ENCODE data around the gene IGSF9.
"Not testable (repeated sequence)": the region's sequence is repeated elsewhere in the genome, so short reads cannot be mapped to it uniquely, and the experiment has no call there.

The IGSF9 gene

DNA sequence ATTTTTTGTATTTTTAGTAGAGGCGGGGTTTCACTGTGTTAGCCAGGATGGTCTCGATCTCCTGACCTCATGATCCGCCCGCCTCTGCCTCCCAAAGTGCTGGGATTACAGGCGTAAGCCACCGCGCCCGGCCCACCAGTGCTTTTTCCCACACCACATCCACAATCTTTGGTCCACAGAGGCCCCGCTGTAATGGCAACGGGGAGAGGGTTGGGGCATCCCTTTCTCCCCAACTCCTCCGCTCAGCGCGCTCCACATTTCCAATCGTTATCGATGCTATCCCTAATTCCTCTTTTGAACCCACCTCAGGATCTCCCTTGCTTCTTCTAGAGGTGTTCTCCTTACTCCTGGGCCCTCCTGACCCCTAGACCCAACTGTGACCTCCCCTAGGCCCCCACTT, 45.8 kb downstream of the IGSF9 start:
- not testable (repeated sequence) for DNase-seq (ENCODE audit: low read depth)

GRCh38 chr1:159898527-159898926, 46.9 kb downstream of the IGSF9 start:
- no peak for DNase-seq (ENCODE audit: low read depth)

GRCh38 chr1:159897962-159898361, 47.5 kb downstream of the IGSF9 start:
- DNase-seq (ENCODE audit: low read depth): no peak

- no peak for DNase-seq (ENCODE audit: low read depth)
Observed at GRCh38 chr1:159896546-159896930, 48.9 kb downstream of the IGSF9 start.

DNA sequence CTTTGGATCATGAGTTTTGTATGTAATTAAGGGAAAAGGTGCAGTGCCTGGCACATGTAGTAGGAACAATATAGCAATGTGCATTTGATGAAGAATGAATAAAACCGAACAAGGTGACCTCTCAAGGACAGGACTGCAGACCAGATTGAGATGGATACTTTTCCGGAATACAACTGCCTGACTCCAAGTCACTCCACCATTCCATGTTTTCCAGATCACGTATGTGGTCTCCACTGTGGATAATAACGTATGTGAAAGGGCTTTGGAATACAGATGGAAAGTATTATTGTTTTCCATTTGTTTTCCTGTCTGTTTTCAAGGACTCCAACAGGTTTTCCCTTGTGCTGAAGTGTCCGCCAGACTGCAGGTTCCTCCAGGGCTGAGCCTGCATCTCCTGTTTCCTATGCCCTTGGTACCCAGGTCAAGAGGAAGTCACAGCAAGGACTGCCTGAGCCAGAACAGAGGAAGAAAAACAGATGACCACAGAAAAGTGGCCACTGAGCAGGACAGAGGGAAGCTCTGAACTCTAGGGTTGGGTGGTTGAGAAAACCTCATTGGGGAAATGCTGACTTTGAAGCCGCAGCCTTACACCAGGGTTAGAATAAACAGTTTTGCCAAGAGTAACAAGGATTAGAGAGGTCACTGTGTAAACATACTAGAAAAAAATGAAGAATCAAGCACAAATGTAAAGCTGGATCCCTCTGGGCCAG, 49.4 kb downstream of the IGSF9 start:
- DNase-seq (ENCODE audit: low read depth): no peak

- DNase-seq (ENCODE audit: low read depth): no peak
Observed at GRCh38 chr1:159895286-159895685, 50.1 kb downstream of the IGSF9 start.

- DNase-seq (ENCODE audit: low read depth): no peak
Observed at GRCh38 chr1:159892944-159893343, 52.5 kb downstream of the IGSF9 start.

DNA sequence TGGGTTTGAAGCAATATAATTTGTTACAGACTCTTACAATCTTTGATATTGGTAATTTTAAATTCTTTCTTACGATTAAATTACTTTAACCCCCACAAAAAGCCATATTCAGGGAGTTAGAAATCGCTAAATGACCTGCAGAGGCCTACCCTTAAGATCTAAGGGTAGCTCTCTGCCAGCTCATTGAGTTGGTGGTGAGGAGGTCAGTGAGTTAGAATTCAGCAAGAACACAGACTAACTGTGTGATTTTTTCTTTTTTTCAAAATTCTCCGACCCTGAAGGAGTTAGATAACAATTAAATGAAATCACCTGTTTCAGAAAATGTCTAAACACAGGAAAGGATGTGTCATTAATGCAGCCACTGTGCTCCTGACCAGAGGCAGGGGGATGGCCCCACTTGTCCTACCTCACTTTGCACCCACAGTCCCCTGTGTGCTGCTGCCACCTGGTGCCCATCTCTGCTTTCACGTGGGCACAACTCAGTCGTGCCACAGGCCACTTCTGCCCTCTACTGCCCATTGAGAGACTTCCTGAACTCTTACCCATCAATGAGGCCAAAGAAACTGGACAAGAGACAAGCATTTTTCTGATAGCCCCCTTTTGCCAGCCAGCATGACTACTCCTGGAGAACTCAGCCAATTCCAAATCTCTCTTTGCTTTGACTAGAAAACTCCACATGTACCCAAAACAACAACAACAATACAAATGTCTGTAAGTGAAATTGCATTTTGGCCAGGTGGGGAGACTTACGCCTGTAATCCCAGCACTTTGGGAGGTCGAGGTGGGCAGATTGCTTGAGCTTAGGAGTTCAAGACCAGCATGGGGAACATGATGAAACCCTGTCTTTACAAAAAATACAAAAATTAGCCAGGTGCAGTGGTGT, 53.9 kb downstream of the IGSF9 start:
- DNase-seq (ENCODE audit: low read depth): peak; percentile 54

GRCh38 chr1:159890390-159890789, 55.0 kb downstream of the IGSF9 start:
- DNase-seq (ENCODE audit: low read depth): no peak

DNA sequence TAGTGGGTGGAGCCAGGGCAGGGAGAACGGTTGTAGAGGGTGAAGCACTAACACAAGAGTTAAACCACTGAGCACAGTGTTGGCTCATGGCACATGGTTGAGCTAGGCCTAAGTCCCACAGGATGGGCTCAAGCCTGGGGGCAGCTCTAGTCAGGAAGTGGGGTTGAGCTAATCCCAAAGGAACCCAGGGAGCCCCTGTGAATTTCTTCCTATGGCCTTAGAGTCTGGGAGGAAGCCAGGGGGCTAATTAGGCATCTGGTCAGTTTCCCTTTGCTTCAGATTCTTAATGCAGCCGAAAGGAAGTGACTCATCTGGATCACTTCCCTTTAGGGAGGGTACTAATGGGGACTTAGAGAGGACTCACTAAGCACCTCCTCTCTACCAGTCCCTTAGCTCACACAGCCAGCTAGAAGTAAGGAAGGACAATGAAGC, 55.6 kb downstream of the IGSF9 start:
- DNase-seq (ENCODE audit: low read depth): no peak

GRCh38 chr1:159889202-159889601, 56.2 kb downstream of the IGSF9 start:
- DNase-seq (ENCODE audit: low read depth): no peak

DNA sequence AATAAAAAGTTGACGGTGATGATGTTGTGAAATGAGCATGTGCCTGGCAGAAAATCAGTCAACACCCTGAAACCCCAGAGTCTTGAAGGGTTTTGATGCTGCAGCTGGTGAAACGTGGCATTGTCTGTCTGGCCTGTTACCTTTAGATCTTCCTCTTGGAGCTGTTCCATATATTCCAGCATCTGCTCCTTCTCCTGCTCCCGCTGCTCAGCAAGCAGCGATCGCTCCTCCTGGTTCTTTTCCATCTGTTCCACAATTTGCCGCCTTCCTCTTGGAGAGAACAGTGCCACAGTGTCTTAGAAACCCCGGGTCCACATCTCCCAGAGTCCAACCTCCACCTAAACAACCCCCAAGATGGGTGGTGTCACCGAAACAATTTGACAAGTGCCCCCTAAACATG, 61.1 kb downstream of the IGSF9 start:
- DNase-seq (ENCODE audit: low read depth): no peak

DNA sequence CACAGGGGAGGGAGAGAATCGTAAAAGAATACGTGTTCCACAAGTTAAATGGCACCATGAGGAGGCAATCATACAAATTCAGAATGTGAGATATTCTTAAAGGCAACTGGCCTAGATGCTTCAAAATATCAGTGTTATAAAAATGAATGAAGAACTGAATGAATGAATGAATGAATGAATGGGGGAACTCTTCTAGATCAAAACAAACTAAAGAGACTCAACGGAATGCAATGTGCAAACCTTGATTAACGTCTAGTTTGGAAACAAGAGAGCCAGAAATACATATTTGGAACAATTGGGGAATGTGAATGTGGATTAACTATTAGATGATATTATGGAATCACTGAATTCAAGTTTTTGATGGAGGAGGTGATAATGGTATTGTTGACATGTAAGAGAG, 62.3 kb downstream of the IGSF9 start:
- DNase-seq (ENCODE audit: low read depth): no peak

GRCh38 chr1:159882527-159882862, 62.9 kb downstream of the IGSF9 start:
- DNase-seq (ENCODE audit: low read depth): no peak

GRCh38 chr1:159881622-159882526, 63.5 kb downstream of the IGSF9 start:
- peak; percentile 27 for DNase-seq (ENCODE audit: low read depth)

DNA sequence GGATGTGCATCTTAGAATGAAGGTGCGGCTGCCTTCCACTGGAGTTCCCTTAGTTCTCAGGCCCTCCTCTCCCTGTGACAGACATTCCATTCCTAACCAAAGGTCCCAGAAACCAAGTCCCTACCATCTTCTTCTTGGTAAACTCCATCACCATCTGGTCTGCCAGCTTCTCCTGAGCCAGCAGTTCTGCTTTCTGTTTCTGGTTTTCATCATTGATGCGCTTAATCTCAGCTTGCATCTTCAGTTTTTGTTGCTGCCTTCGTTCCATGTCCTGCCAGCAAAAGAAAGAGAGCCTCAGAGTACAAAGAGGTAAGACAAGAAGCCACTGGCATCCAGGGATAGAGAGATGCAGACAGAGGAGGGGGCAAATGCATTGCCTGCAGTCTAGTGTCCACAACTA, 65.0 kb downstream of the IGSF9 start:
- no peak for DNase-seq (ENCODE audit: low read depth)

- DNase-seq (ENCODE audit: low read depth): no peak
Observed at GRCh38 chr1:159879977-159880376, 65.4 kb downstream of the IGSF9 start.

- no peak for DNase-seq (ENCODE audit: low read depth)
Observed at GRCh38 chr1:159879136-159879535, 66.3 kb downstream of the IGSF9 start.

DNA sequence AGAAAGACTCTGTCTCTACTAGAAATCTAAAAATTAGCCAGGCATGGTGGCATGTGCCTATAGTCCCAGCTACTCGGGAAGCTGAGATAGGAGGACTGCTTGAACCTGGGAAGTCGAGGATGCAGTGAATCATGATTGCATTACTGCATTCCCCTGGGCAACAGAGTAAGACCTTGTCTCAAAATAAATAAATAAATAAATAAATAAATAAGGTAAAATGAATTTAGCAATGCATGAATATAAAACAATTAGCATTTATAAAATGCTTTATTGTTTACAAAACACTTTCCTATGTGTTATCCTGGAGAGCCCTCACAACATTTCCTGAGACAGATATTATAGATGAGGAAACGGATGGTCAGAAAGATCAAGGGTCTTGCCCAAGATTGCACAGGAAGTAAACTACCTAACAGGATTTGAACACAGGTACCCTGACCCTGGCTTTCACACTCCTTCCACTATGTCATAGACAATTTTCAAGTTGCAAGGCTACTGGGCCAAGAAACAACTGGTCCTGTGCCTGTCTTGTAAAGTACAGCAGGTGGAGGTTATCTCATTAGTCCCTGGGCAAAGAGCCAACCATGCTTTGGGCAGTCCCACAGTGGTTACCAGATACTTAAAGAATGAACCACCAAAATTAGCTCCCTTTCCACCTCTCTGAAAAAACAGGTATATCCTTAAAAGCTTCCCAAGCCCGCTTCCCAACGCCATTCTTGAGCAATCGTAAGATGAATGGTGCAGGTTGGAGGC, 67.5 kb downstream of the IGSF9 start:
- no peak for DNase-seq (ENCODE audit: low read depth)

Data from T follicular helper cell (primary cell).